LNCaP clone FGC (cell line): ENCODE measurements around the gene OR10A6.

Experiments
- DNase-seq: peaks from one replicate; pipeline ENCODE4 v3.0.0-alpha.2; 2011; ENCODE audit warnings: low read depth
- H3K4me3 ChIP-seq: 2 replicates; pipeline ENCODE4 v1.5.1; 2011; ENCODE audit warnings: mild to moderate bottlenecking, low read depth, low read length, control low read depth
- CTCF ChIP-seq: IDR thresholded peaks from 2 replicates; pipeline ENCODE4 v1.5.1; 2012; ENCODE audit warnings: mild to moderate bottlenecking; ENCODE audit not compliant: control insufficient read depth, insufficient read depth; ENCODE audit errors: extremely low read depth

The OR10A6 gene

GRCh38 chr11:7949934-7950333 lies 18.9 kb upstream of the OR10A6 start:
- no peak for DNase-seq
- no peak for TF ChIP-seq CTCF
- no peak overlapping the region for H3K4me3 ChIP-seq

- no peak for TF ChIP-seq CTCF
- DNase-seq: no peak
- H3K4me3 ChIP-seq: no peak overlapping the region
Measured at GRCh38 chr11:7944123-7944522, 13.1 kb upstream of the OR10A6 start.

GRCh38 chr11:7941608-7942007 lies 10.5 kb upstream of the OR10A6 start, which contains the start of gene OR10A3:
Gene OR10A3, minus strand, starts transcription at chr11:7941708. Its CDS starts 2,188 bp downstream, at chr11:7939520.
- TF ChIP-seq CTCF: no peak
- no peak for DNase-seq
- no peak within 1 kb of the TSS for H3K4me3 ChIP-seq

GRCh38 chr11:7941146-7941545 lies 10.1 kb upstream of the OR10A6 start:
- H3K4me3 ChIP-seq: no peak overlapping the region
- no peak for DNase-seq
- TF ChIP-seq CTCF: no peak

GRCh38 chr11:7936615-7937014 lies 5.5 kb upstream of the OR10A6 start:
- H3K4me3 ChIP-seq: no peak overlapping the region
- TF ChIP-seq CTCF: no peak
- peak; percentile 32 for DNase-seq

- no peak overlapping the region for H3K4me3 ChIP-seq
- no peak for DNase-seq
- TF ChIP-seq CTCF: no peak
Measured at GRCh38 chr11:7927635-7928034, 3.4 kb downstream of the OR10A6 start.

GRCh38 chr11:7924536-7924935 lies 6.5 kb downstream of the OR10A6 start:
- TF ChIP-seq CTCF: no peak
- no peak overlapping the region for H3K4me3 ChIP-seq
- DNase-seq: no peak
